Left lobe of liver (tissue), 2 donors: ENCODE measurements around the gene KLHL24. TPM values are rescaled to one million over a fixed set of nuclear protein-coding genes. Genes with fewer than 3 reads are reported as not detected.
"Not testable (repeated sequence)": the region's sequence is repeated elsewhere in the genome, so short reads cannot be mapped to it uniquely, and the experiment has no call there.

Experiments
- ATAC-seq: fragments of 200-7000 bp; cut with Tn5 transposase; one replicate; pipeline ENCODE4 v1.9.1; 2020; ENCODE audit warnings: mild to moderate bottlenecking, moderate library complexity
- DNase-seq: peaks from one replicate; pipeline ENCODE4 v3.0.0-alpha.2; 2020; ENCODE audit warnings: low spot score
- total RNA-seq: library from RNA; stranded (reverse); gene quantifications from one replicate; pipeline ENCODE4 v1.2.1, GENCODE V29; 2021
- donor health status: DM: no; HTN: no; CAD: no; lungs with moderate emphysema.
- donor health status: DM: no; HTN: yes; CAD: no.

The KLHL24 gene
- total RNA-seq, 1 donor from 2014 or later: 32.4 TPM

DNA sequence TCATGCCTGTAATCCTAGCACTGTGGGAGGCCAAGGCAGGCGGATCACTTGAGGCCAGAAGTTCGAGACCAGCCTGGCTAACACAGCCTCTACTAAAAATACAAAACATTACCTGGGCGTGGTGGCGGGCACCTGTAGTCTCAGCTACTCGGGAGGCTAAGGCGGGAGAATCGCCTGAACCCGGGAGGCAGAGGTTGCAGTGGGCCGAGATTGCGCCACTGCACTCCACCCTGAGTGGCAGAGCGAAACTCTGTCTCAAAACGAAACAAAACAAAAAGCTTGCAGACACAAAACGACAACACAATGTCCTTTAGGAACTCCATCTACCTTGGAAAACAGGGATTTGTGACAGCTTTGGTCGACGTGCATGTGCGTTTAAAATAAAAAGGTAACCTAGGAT, 716 bp upstream of the KLHL24 start:
- DNase-seq (peak; percentile 46), ATAC-seq (no peak)

DNA sequence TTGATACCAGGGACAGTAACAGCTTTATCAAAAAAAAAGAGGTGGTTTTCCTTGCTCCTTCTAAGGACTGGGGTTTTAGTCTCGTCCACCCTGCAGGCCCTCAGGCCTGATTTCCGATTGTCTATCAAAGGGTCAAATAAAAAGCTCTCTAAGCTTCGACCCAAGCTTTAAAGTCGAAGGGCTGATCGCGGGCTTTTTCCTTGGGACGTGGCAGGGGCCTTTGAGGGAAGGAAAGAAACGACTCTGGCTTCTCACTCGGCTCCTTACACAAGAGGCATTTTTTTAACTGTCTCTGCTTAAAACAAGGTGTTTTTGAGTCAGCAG, 354 bp upstream of the KLHL24 start:
- ATAC-seq (peak; percentile 3), DNase-seq (no peak)

DNA sequence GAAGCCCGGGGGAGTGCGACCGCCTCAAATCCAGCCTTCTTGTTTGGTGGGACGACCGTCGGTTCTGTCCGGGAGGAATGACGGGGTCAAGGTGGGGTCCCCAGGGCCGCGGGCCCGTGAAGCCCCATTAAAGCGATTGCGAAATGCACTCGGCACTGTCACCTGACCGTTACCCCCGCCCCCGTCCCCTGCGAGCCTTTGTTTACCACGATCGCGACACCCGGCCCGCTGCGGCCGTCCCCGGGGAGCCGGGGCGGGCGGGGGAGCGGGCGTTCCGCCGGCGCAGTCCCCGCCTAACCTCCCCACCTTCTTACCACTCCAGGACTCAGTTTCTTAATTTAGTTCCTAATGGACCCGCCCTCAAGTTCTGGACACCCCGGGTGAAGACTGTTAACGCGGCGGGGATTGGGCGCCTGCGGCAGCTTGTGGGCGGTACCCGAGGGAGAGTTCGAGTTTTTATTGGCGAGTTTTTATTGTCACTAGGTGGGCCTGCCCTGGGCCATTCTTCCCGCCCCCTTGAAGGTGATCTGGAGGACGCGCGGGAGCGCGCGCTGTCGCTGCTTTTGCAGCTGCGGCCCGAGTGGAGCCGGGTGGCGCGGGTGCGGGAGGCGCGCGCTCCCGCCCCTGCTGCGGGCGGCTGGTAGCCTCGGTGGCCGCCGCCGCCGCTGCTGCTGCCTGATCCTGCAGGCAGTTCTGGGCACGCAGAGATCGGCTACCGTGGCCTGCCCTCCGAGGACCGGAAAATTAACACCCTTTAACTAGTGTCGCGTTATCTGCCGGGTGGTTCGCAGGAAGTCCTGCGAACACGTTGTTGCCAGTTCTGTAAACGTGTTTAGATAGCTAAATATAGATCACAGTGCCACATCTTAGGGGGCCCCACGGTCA, 1.0 kb downstream of the KLHL24 start:
- ATAC-seq (peak; percentile 80), DNase-seq (peak; percentile 98)

DNA sequence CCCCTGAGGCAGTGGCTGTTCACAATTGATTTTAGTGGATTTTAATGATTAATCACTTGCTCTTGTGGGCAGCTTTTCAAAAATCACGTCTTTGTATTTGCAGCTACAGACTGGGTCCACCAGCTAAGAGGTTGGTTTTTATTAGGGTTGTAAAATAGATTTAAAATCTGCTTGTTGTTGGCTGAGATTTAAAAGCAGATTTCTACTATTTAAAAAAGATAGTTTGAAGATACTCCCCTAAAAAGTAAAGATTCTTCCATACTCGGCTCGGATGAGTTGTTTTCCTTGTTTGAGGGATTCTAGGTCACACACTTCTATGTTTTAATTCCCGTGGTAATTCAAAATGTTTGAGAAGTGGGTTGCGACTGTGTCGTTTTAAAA, 1.7 kb downstream of the KLHL24 start:
- DNase-seq (no peak), ATAC-seq (no peak)

DNA sequence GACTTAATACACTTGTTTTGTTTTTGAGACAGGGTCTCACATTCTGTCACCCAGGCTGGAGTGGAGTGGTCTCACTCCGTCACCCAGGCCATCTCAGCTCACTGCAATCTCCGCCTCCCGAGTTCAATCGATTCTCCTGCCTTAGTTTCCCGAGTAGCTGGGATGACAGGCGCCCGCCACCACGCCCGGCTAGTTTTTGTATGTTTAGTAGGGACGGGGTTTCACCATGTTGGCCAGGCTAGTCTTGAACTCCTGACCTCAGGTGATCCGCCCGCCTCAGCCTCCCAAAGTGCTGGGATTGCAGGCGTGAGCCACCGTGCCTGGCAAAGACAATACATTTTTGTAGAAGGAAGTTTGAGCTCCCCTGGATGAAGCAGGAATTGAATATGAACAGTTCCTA, 2.2 kb downstream of the KLHL24 start:
- ATAC-seq, DNase-seq: not testable (repeated sequence)

DNA sequence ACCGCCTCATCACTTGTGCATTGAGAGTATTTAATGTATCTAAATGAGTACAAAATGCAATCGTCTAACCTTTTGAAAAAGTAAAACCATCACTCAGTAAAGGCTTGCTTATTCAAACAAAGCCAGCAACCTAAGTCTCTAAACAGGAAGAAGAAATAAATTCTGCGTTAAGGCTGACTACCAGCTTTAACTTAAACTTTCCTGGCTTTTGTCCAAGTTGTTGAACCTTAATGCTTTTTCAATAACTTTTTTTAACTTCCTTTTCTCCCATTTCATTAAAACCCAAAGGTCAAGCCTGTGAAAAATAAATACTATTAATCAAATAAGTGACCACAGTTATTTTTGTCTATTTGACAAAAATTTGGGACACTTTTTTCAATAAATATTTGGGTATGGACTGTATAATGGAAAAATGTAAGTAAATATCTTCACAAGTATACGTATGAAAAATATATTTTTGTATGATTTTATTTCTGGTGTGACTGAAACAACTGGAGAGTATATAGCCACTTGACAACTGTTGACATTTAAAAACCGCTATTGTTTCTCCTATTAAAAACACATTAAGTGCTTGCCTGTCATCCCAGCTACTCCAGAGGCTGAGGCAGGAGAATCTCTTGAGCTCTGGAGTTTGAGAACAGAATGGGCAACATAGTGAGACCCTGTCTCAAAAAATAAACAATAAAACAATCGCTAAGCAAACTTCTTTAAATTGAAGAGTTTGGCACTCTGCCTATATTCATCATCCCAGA, 2.9 kb downstream of the KLHL24 start:
- no peak for DNase-seq

DNA sequence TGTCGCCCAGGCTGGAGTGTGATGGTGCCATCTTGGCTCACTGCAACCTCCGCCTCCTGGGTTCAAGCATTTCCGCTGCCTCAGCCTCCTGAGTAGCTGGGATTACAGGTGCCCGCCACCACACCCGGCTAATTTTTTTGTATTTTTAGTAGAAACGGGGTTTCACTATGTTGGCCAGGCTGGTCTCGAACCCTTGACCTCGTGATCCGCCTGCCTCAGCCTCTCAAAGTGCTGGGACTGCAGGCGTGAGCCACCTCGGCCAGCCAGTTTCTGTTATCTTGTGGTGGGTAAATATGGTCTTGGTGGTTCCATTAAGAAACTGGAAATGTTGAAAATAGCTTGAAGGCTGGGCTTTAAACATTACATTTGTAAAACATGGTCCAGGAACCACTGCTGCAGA, 5.2 kb downstream of the KLHL24 start:
- not testable (repeated sequence) for DNase-seq, ATAC-seq

More for the DNA sequence above, 2.9 kb downstream of the KLHL24 start:
- ATAC-seq: no peak

DNA sequence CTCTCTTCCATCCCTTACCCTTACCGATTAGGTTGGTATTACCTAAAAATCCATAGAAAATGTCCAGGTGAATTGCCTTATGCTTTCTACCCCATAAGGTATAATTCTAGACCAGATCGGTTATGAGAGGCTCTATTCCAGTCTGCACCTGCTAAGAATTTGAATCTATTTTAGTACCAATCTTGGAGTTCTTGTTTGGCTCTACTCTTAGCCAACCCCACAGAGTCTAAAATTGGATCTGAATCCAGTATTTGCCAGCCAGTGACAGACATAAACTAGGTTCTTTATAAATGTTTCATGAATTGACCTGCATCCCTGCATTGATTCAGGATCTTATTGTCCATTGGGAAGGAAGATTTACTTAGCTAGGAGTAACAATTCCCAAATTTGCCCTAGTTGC, 6.5 kb downstream of the KLHL24 start:
- ATAC-seq (no peak), DNase-seq (no peak)

DNA sequence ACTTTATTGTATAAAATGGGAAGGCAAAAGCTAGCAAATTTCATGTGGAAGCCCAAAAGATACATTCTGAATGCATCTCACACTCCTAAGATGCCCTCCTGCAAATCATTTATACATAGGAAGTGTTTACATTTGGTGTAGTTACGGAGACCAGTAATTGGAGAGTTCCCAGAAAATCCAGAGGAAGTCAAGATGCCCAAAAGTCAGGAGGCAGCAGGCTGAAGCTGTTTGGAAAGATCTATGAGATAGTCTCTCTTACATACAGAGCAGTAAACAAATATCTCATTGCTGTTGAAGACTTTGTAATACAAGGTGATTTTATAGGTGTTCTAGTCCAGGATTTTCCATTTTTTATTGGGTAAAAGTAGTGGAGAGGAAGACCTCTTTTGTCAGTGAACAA, 8.8 kb downstream of the KLHL24 start:
- no peak for DNase-seq
- no peak for ATAC-seq

DNA sequence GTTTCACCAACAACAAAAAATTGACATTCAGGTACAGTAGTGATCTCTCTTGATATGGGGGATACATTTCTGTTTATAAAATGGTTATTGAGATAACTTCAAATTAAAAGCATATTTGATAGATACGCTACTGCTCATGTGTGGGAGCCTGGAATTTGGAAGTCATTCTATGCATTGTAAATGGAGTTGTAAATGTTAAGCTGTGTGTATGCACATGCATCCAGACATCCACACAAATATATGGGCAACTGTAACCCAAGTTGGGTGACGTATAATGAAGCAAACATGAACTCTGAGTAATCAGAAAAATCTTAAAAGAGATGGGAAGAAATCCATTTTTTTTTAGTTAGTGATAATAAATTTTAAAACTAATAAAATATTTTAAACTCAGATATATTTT, 9.8 kb downstream of the KLHL24 start:
- ATAC-seq (no peak), DNase-seq (no peak)

DNA sequence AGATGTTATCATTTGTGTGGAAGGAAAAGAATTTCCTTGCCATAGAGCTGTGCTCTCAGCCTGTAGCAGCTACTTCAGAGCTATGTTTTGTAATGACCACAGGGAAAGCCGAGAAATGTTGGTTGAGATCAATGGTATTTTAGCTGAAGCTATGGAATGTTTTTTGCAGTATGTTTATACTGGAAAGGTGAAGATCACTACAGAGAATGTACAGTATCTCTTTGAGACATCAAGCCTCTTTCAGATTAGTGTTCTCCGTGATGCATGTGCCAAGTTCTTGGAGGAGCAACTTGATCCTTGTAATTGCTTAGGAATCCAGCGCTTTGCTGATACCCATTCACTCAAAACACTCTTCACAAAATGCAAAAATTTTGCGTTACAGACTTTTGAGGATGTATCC, 15.1 kb downstream of the KLHL24 start:
- DNase-seq (no peak), ATAC-seq (no peak)

DNA sequence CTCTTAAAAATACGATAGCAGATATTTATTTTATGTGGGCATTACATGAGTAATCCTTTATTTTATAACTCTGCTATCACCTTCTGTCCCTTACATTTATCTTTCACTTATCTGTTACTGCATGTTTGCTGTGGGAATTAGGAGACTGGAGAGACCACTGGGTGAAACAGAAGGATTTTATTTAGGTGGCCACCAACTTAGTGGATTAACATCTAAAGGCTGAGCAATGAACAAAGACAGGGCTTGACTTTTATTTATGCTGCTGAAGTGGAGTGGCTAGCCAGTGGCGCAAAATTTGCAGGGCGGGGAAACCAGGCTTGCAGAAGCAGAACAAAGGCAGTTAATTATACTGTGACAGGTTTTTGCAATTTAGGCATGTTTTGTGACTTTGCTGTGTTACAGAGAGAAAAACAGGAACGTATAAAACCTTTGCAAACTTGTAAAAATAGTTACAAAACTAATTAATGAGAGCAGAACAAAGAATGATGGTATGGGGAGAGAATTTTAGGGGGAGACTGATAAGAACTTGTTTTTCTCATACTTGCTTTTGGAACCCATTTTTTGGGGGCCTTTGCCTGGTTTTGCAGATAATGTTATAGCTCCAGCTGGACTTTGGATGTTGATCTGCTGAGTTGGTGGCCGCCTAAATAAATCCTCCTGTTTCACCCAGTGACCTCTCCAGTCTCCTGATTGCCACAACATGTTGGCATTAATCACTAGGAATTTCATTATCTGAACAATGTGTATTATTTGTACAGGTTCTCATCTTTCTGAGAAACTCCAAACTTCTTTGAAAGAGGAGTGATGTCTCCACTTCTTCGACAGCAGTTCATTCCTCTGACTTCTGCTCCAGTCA, 18.0 kb downstream of the KLHL24 start:
- no peak for DNase-seq
- ATAC-seq: peak; percentile 90

DNA sequence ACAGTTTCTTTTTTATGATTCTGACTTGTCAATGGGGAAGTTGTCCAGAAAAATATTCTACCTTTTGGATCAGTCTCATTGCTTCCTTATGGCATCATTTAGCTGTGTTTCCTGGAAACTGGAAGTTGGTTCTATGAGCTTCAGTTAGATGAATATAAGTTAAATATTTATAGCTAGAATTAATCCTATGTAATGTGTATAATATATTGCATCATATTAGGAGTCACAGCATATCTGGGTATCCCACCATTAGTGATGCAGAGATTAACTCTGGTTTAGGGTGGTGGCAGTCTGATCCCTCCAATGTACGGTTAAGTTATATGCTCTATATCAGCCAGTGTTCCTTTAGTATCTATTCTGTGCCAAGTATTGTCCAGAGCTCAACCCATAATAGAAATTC, 19.3 kb downstream of the KLHL24 start:
- ATAC-seq (no peak), DNase-seq (no peak)

DNA sequence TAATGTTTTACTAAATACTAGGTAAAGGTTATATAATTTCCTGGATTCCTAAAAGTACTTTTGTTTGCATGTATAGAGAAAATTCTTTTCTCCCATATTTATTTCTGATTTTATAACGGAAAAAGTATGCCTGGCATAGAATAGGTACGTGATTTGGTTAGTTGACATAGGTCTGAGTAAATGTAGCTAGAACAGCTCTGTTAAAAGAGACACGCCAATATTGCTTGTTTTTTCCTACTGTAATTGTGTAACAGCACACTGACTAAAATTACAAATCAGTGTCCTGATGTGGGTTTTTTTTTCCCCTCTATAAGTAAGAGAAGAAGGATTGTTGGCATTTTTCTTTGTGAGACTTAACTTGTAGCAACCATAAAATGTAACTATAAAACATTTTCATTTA, 26.7 kb downstream of the KLHL24 start:
- DNase-seq (no peak), ATAC-seq (peak; percentile 49)

DNA sequence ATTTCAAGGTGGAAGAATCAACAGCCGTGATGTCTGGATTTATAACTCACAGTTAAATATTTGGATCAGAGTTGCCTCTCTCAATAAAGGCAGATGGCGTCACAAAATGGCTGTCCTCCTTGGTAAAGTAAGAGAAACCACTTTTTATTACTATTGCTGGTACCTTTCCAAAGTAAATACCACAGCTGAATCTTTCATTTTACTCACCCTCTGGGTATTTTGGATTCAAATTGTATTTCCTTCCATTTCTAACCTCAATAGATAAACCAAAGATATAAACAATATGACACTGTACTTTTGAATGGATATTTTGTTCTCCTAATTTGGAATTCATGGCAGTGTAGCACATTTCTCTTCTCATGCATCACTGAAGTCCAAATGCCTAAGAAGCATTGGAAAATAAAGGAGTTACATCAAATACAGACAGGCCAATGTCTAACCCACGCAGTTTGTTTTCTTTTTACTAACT, 29.5 kb downstream of the KLHL24 start:
- DNase-seq: no peak
- no peak for ATAC-seq

DNA sequence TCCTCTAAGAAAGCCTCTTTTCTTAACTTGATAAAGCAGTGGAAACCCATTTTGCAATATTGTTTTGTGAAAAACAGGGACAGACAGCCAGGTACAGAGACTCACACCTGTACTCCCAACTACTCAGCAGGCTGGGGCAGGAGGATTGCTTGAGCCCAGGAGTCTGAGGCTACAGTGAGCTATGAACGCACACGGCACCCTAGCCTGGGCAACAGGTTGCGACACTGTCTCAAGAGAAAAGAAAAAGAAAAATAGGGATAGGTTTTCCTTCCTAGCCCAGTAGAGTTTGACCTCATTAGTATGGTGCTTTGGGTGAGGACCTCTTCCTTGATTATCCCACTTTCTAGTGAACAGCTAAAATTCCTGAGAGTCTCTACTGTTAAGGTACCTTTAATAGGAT, 44.6 kb downstream of the KLHL24 start:
- DNase-seq (no peak), ATAC-seq (no peak)

DNA sequence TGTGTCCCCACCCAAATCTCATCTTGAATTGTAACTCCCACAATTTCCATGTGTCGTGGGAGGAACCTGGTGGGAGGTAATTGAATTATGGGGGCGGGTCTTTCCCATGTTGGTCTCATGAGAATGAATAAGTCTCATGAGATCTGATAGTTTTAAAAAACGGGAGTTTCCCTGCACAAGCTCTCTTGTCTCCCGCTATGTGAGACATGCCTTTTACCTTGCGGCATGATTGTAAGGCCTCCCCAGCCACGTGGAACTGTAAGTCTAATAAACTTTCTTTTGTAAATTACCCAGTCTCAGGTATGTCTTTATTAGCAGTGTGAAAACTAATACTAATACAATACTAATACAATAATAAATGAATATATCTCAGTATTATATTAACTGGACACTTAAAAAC, 52.3 kb downstream of the KLHL24 start:
- DNase-seq (no peak), ATAC-seq (no peak)

DNA sequence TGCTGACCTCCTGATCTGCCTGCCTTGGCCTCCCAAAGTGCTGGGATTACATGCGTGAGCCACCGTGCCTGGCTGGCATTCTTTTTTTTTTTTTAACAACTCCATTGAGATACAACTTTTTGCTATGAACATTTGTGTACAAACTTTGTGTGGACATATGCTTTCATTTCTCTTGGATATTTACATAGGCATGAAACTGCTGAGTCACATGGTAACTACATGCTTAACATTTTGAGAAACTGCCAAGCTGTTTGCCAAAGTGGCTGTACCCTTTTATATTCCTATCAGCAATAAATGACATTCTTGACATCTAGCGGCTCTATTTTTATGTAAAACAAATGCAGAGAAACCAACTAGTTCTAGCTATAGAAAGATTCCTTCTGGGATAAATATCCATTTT, 53.5 kb downstream of the KLHL24 start:
- ATAC-seq (no peak), DNase-seq (no peak)

DNA sequence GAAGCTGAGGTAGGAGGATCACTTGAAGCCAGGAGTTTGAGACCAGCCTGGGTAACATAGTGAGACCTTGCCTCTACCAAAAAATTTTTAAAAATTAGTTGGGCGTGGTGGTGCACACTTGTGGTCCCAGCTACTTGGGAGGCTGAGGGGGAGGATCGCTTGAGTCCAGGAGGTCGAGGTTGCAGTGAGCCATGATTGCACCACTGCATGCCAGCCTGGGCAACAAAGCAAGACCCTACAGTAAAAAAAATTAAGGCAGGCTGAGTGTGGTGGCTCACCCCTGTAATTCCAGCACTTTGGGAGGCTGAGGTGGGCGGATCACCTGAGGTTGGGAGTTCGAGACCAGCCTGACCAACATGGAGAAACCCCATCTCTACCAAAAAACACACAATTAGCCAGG, 54.2 kb downstream of the KLHL24 start:
- not testable (repeated sequence) for ATAC-seq, DNase-seq

DNA sequence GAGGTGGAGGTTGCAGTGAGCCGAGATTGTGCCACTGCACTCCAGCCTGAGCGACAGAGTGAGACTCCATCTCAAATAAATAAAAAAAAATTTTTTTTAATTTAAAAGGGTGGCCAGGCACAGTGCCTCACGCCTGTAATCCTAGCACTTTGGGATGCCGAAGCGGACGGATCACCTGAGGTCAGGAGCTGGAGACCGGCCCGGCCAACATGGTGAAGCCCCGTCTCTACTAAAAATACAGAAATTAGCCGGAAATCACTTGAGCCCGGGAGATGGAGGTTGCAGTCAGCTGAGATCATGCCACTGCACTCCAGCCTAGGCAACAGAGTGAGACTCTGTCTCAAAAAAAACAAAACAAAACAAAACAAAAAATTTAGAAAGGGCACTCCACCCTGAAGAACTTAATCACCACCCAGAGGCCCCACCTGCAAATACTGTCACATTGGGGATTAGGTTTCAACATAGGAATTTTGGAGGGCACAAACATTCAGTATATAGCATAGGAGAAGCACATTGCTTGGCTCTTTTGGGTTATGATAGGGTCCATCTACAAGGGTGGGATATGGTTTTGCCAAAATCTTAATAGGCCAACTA, 55.1 kb downstream of the KLHL24 start:
- ATAC-seq (no peak), DNase-seq (no peak)

DNA sequence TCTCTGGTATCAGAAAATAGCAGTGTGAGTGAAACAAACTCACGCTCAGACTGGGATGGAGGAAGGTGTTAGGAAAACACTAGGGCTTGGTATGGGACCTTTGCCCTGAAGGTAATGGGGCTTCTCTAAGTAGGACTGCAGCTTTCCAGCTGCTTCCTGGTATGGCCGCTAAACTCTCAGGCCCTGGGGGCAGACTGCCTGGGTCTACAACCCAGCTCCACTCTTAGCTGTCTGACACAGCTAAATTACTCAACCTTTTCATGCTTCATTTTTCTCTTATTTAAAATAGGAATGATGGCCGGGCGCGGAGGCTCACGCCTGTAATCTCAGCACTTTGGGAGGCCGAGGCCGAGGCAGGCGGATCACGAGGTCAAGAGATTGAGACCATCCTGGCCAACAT, 57.0 kb downstream of the KLHL24 start:
- DNase-seq (no peak), ATAC-seq (no peak)
